ENCODE data around the gene GSDME.

GSDME gene

GRCh38 chr7:24652251-24652939 is 104.9 kb downstream of the GSDME start:
- Histone ChIP-seq H2BK5ac (ENCODE audit: low read length) (no peak overlapping the region), H3K18ac (ENCODE audit: low read length) (no peak overlapping the region), H4K5ac (ENCODE audit: low read length) (no peak overlapping the region), H2BK15ac (replicated peaks; ENCODE audit: low read depth) (no peak overlapping the region), H3K9ac (ENCODE audit: low read length) (no peak overlapping the region), H2BK120ac (ENCODE audit: low read depth, low read length) (no peak overlapping the region), H3K4me1 (ENCODE audit: control insufficient read depth, low read depth, low read length) (no peaks in the 10 kb centered on the region), H3K79me2 (ENCODE audit: control insufficient read depth, insufficient read depth, low read length) (no peaks in the 10 kb centered on the region), H3K23ac (ENCODE audit: low read length) (no peak overlapping the region), H3K56ac (ENCODE audit: low read length) (no peak overlapping the region), H2AK5ac (ENCODE audit: low read length) (no peak overlapping the region), H3K36me3 (ENCODE audit: control insufficient read depth, insufficient read depth, low read length) (no peaks in the 10 kb centered on the region), H3K4me3 (ENCODE audit: low read length) (no peak overlapping the region), H3K27ac (ENCODE audit: low read depth, low read length) (no peak overlapping the region), H4K8ac (ENCODE audit: low read depth, low read length) (no peak overlapping the region), H3K4ac (ENCODE audit: low read depth, low read length) (no peak overlapping the region), H3K27me3 (ENCODE audit: insufficient read depth, low read length, poor library complexity) (no peaks in the 10 kb centered on the region), H3K79me1 (ENCODE audit: low read length) (no peaks in the 10 kb centered on the region), H3K4me2 (ENCODE audit: low read length) (no peak overlapping the region)
- DNase-seq = no peak
- no CpG with 5 or more reads among the region's 5 CpGs for WGBS (ENCODE audit: extremely low coverage, insufficient coverage, low lambda C conversion rate)

Data from mesendoderm (in vitro differentiated cells).